ENCODE measurements around the gene TWF2.

- no peak for TF ChIP-seq EP300 (IDR thresholded peaks at IDR 0.05)
- TF ChIP-seq, protein P1, sequence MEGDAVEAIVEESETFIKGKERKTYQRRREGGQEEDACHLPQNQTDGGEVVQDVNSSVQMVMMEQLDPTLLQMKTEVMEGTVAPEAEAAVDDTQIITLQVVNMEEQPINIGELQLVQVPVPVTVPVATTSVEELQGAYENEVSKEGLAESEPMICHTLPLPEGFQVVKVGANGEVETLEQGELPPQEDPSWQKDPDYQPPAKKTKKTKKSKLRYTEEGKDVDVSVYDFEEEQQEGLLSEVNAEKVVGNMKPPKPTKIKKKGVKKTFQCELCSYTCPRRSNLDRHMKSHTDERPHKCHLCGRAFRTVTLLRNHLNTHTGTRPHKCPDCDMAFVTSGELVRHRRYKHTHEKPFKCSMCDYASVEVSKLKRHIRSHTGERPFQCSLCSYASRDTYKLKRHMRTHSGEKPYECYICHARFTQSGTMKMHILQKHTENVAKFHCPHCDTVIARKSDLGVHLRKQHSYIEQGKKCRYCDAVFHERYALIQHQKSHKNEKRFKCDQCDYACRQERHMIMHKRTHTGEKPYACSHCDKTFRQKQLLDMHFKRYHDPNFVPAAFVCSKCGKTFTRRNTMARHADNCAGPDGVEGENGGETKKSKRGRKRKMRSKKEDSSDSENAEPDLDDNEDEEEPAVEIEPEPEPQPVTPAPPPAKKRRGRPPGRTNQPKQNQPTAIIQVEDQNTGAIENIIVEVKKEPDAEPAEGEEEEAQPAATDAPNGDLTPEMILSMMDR (IDR thresholded peaks at IDR 0.05) = no peak
Measured at GRCh38 chr3:52183786-52184445, 55.0 kb downstream of the TWF2 start.
